Middle frontal gyrus (tissue), 1 donor: ENCODE measurements around the gene SELENOS.
"Not testable (repeated sequence)": the region's sequence is repeated elsewhere in the genome, so short reads cannot be mapped to it uniquely, and the experiment has no call there.

Experiments used
- DNase-seq: peaks from one replicate; pipeline ENCODE4 v3.0.0-alpha.2; 2015; ENCODE audit warnings: low spot score; ENCODE audit errors: extremely low spot score

The SELENOS gene

GRCh38 chr15:101309436-101310160, 32.3 kb upstream of the SELENOS start:
- no peak for DNase-seq

GRCh38 chr15:101308604-101309435, 31.5 kb upstream of the SELENOS start:
- no peak for DNase-seq

GRCh38 chr15:101307897-101308603, 30.8 kb upstream of the SELENOS start:
- no peak for DNase-seq

GRCh38 chr15:101307048-101307896, 30.0 kb upstream of the SELENOS start:
- no peak for DNase-seq

- no peak for DNase-seq
Measured at GRCh38 chr15:101306341-101307047, 29.2 kb upstream of the SELENOS start.

GRCh38 chr15:101305820-101306255, 28.6 kb upstream of the SELENOS start:
- DNase-seq: no peak

- no peak for DNase-seq
Measured at GRCh38 chr15:101303408-101303807, 26.1 kb upstream of the SELENOS start.

GRCh38 chr15:101296418-101297405, 19.4 kb upstream of the SELENOS start:
- DNase-seq: no peak

GRCh38 chr15:101295607-101296161, 18.4 kb upstream of the SELENOS start:
- DNase-seq: no peak

GRCh38 chr15:101294731-101295606, 17.7 kb upstream of the SELENOS start, which contains the start of gene SNRPA1:
SNRPA1 (minus strand) TSS chr15:101295248; CDS start chr15:101295178, 70 bp downstream.
- peak; percentile 89 for DNase-seq

- DNase-seq: no peak
Measured at GRCh38 chr15:101293122-101293521, 15.8 kb upstream of the SELENOS start.

GRCh38 chr15:101288905-101289513, 11.7 kb upstream of the SELENOS start:
- DNase-seq: no peak

GRCh38 chr15:101287342-101287741, 10.1 kb upstream of the SELENOS start:
- DNase-seq: not testable (repeated sequence)

GRCh38 chr15:101286471-101287114, 9.3 kb upstream of the SELENOS start:
- DNase-seq: no peak

GRCh38 chr15:101283931-101284330, 6.6 kb upstream of the SELENOS start:
- no peak for DNase-seq

GRCh38 chr15:101280007-101280406, 2.7 kb upstream of the SELENOS start:
- no peak for DNase-seq
